ENCODE data around the gene LGR6.
"Not testable (repeated sequence)": the region's sequence is repeated elsewhere in the genome, so short reads cannot be mapped to it uniquely, and the experiment has no call there.

The LGR6 gene

GRCh38 chr1:202306535-202307345 lies 113.1 kb downstream of the LGR6 start:
- DNase-seq: no peak

GRCh38 chr1:202310071-202310725 lies 116.6 kb downstream of the LGR6 start:
- DNase-seq: no peak

GRCh38 chr1:202310746-202311145 lies 117.1 kb downstream of the LGR6 start:
- DNase-seq: no peak

GRCh38 chr1:202311875-202312635 lies 118.5 kb downstream of the LGR6 start:
- DNase-seq: no peak

GRCh38 chr1:202315576-202316168 lies 122.1 kb downstream of the LGR6 start:
- peak; percentile 75 for DNase-seq

- DNase-seq: no peak
These were observed 122.6 kb downstream of the LGR6 start for GRCh38 chr1:202316186-202316585.

GRCh38 chr1:202317941-202318925 lies 124.6 kb downstream of the LGR6 start:
- no peak for DNase-seq

GRCh38 chr1:202319381-202320080 lies 125.9 kb downstream of the LGR6 start:
- no peak for DNase-seq

- DNase-seq: no peak
These were observed 126.4 kb downstream of the LGR6 start for GRCh38 chr1:202320081-202320405.

- no peak for DNase-seq
These were observed 130.1 kb downstream of the LGR6 start for GRCh38 chr1:202323731-202324130.

- DNase-seq: no peak
These were observed 131.0 kb downstream of the LGR6 start for GRCh38 chr1:202324646-202325045.

- no peak for DNase-seq
These were observed 136.3 kb downstream of the LGR6 start for GRCh38 chr1:202329891-202330290.

GRCh38 chr1:202333861-202334260 lies 140.3 kb downstream of the LGR6 start:
- DNase-seq: no peak

GRCh38 chr1:202343652-202344349 lies 150.2 kb downstream of the LGR6 start:
- no peak for DNase-seq

GRCh38 chr1:202348005-202348508 lies 154.5 kb downstream of the LGR6 start:
- DNase-seq: no peak

GRCh38 chr1:202348509-202349205 lies 155.1 kb downstream of the LGR6 start, which contains the start of gene PPP1R12B:
Gene PPP1R12B (plus strand): TSS chr1:202348699. CDS start chr1:202348852, 153 bp downstream.
- DNase-seq: peak; percentile 92

GRCh38 chr1:202349206-202349928 lies 155.8 kb downstream of the LGR6 start:
- DNase-seq: peak; percentile 5

GRCh38 chr1:202351725-202352124 lies 158.1 kb downstream of the LGR6 start:
- DNase-seq: no peak

- DNase-seq: not testable (repeated sequence)
These were observed 159.1 kb downstream of the LGR6 start for GRCh38 chr1:202352583-202353197.

All from stimulated activated CD4-positive, alpha-beta T cell treated with anti-CD3 and anti-CD28 coated beads, Interleukin-4, amount 100 ng/mL, for 1 hour (primary cell).